ENCODE results near the gene NEO1.

The NEO1 gene

DNA sequence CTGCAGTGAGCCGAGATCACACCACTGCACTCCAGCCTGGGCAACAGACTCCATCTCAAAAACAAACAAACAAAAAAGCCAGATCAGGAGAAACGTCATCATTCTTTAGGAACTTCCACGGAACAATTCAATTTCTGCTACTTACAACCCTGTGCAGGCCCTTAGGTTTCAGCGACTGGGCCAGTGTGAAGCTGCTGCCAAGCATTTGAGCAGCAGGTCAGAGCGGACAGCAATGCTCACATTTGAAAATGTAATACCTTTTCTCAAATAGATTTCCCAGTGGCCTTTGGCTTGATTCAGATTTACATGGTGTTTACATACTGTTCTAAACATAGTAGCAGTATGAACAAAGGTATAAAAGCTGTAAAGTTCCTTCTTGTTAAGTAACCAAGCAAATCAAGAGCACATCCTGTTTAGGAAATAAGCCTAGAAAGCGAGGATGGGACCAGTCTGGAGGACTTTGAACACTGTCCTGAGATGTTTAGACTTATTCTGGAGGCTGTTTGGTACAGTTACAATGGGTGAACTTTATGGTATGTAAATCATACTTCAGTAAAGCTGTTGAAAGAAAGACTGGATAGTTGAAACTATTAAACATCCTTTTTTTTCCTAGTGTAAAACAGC is 175.3 kb downstream of the NEO1 start:
- no peak for DNase-seq

GRCh38 chr15:73228128-73228646 is 175.9 kb downstream of the NEO1 start:
- no peak for DNase-seq

GRCh38 chr15:73231661-73232419 is 179.6 kb downstream of the NEO1 start:
- DNase-seq = no peak

DNA sequence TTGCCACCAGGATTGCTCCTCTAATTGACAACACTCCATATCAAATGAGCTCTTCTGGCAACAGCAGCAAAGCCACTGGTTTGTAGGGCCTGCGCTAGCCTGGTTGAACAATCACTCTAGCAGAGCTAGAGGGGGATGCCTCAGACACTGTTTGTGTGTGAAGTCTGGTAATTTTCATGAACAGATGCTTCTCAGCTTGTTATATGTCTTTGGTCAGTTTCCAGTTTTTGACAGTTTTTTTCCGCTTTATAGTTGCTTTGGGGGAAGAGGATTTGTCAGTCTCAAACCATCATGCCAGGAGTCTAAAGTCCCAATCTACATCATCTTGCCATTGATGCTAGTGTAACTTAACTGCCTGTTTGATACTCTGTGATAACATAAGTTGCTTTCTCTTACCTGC is 180.5 kb downstream of the NEO1 start:
- DNase-seq = no peak

DNA sequence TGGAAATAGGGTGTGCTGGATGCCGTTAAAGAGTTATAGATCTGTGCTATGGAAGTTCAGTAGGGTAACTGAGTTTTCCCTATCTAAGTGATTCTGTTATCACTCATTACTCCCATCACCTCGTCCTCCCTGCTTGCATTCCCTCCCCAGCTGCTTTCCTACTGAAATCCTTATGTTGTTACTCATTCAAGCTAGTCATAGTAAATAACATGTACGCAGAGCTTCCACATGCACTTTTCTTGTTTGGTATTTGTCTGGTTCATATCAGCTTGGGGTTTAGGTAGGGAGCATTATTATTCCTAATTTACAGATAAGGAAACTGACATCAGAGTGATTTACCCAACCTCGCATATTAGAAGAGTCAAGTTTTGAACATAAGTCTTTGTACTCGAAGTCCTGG is 181.4 kb downstream of the NEO1 start:
- no peak for DNase-seq

DNA sequence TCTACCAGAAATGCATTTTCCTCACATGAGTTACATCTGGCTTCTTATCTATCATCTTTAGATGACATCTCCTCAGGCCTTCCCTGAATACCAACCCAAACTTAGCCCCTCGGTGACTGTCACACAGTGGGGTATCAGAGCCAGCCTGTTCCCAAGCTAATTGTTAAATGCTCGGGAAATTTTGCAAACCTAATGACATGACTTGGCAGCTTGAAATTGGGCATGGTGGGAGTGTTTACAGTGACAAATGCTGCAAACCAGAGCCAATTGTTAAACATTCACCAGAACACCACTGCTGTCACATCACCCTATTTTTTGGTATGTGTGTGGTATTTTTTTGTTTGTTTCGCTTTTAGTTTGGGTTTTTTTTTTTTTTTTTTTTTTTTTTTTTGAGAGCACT is 185.6 kb downstream of the NEO1 start:
- DNase-seq = no peak

DNA sequence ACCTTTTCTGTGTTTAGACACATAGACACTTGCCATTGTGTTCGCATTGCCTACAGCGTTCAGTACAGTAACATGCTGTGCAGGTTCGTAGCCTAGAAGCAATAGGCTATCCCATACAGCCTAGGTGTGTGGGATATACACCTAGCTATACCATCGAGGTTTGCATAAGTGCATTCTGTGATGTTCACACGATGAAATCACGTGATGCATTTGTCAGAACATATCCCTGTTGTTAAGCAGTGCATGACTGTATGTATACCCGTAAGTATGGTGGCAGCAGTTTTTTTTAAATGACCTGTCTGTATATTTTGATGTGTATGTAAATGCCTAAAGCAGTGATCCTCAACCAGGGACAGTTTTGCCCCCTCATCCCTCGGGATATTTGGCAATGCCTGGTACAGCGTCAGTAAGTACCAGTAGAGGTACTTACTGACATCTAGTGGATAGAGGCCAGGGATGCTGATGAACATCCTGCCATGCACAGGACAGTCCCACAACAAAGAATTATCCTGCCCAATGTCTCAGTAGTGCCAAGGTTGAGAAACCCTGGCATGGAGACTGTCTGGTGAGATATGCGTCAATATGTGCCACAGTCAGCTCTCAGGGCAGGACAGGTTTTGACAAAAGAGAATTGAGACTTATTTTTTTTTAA is 187.4 kb downstream of the NEO1 start:
- DNase-seq = no peak

DNA sequence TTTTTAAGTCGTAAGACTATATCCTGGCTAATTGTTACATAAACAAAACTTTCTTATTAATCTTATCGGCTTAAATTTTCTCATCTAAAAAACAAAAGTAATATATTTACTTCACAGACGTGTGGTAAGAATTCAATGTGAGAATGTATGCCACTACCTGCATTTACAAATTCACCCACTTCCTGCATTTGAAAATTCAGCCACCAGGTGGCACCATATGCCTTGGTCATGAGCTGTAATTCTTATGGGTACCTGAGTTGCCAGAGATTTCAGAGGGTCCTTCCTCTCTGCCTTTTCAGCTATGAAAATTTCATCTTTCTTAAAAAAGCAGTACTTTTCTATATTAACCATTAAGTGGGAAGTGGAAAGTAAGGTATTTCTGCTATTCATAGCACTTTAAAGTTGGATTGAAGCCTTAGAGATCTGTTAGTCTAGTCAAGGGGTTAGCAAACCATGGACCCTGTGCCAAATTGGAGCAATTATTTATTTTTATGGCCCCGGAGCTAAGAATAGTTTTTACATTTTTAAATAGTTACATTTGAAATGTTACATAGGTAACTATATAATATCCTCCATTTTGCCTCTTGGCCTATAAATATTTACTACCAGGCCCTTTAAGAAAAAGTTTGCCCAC is 188.7 kb downstream of the NEO1 start:
- peak; percentile 64 for DNase-seq

- no peak for DNase-seq
These were observed 192.1 kb downstream of the NEO1 start for GRCh38 chr15:73244333-73244732.

GRCh38 chr15:73246439-73246838 is 194.2 kb downstream of the NEO1 start:
- DNase-seq = no peak

GRCh38 chr15:73246898-73247297 is 194.6 kb downstream of the NEO1 start:
- no peak for DNase-seq

GRCh38 chr15:73247331-73247730 is 195.1 kb downstream of the NEO1 start:
- DNase-seq = no peak

GRCh38 chr15:73249499-73249898 is 197.2 kb downstream of the NEO1 start:
- no peak for DNase-seq

DNA sequence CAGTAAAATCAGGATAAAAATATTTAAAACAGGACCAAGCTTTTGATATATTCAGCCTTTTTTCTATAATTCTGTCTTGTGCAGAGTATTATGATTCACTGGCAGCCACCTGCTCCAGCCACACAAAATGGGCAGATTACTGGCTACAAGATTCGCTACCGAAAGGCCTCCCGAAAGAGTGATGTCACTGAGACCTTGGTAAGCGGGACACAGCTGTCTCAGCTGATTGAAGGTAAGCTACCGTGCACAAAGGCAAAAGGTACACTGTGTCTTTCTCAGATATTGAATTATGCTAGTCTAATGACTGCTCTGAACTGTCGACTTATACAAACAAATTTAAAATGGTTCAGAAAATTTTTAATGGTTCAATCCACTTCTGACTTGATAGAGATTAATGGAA is 202.3 kb downstream of the NEO1 start:
- no peak for DNase-seq

GRCh38 chr15:73258271-73259108 is 206.2 kb downstream of the NEO1 start:
- no peak for DNase-seq

DNA sequence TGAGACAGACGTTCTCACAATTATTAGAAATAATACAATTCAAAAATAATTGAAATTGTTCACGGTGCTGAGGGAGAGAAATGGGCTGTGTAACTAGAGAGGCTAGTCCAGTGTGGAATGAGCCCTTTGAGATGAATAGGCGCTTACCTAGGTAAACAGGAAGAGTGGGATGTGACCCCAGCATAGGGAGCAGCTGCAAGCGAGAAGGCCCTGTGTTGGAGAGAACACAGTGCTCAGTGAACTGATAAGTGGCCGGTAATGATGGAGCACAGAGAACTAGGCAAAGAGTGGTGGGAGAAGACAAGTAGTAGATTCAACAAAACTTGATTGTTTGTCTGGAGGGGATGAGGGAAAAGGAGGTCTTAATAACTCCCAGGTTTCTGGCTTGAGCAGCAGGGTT is 212.6 kb downstream of the NEO1 start:
- DNase-seq = no peak

GRCh38 chr15:73265536-73266153 is 213.4 kb downstream of the NEO1 start:
- DNase-seq = peak; percentile 56

DNA sequence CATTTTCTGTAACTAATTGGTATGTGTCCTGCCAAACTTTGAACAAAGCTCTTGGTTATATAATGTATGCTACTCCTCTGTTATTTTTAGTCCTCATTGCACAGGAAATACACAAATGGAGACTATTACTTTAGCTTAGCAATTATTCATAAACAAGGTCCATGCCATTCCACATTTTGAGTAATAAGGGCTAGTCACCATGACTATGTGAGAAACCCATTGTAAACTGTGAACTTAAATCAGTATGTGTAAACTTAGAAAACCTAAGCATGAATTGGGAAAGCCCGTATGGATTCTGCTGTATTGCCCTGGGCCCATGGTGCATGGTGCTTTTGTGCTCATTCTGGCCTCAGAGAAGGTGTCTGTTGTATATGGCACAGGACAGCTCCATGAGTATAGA is 216.2 kb downstream of the NEO1 start:
- no peak for DNase-seq

DNA sequence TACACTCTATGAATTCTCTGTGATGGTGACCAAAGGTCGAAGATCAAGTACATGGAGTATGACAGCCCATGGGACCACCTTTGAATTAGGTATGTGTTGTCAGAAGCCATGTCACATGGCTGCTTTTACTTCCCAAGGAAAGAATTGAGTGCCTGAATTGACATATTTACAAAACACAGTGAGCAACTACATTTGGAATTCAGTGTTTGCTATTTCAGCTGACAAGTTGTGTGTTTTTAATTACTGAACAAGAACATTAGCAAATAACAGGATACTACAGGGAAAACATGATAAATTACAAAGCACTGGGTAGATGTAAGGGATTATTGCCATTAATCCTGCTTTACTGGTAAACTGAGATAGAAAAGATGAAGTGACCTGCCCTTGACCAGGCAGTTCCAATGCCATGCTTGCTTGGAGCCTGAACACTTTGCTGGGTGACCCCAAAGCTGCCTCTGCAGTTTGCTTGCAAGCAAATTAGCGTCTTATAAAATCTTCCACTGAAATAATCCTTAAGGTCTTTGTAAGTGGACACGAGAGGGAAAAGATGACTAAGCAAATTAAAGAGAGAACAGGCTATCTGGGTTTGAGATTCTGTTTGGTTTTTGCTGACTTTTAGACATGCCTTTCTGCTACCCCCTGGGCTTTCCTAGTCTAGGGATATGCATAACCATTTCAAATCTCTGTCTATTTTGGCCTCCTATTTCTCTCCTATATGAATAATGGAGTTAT is 218.3 kb downstream of the NEO1 start:
- DNase-seq = no peak

DNA sequence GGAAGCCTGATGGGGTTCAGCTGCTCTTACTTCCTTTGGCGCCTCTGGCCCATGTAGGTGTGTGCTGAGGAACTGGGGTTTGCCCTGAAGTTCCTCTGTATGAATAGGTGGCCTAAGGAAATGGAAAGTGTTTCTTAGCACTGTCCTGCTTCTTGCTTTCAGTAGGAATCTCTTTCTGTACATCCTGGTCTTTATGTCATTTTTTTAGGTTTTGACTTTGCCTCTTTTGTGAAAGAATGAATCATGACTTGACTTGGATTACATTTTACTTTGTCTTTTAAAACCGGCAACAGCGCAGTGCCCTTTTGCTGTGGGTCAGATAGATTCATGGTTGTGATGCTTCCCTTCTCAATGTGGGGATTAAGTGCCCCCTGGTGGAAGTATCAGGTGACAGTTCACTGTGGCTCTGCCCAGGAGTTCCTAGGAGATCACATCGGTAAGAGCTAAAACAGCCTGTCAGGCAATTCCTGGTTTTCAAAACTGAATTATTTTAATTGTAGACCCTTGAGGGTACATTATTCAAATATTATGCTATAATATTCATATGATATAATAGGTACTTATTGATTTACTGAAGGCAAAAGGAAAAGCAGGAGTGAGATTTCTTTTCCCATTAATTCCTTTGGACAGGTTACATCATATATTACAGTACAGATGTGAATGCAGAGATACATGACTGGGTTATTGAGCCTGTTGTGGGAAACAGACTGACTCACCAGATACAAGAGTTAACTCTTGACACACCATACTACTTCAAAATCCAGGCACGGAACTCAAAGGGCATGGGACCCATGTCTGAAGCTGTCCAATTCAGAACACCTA is 221.1 kb downstream of the NEO1 start:
- DNase-seq = peak; percentile 64

Measured in fibroblast of upper back skin (primary cell).